GF-D8 (cell line): Measurements from ENCODE around the gene NMT1.

Source experiments
- DNase-seq: peaks from one replicate; lab custom pipeline; 2025; lab: John Stamatoyannopoulos, UW

The NMT1 gene

GRCh38 chr17:45155483-45155882, 94.4 kb downstream of the NMT1 start:
- DNase-seq: peak; percentile 11

DNA sequence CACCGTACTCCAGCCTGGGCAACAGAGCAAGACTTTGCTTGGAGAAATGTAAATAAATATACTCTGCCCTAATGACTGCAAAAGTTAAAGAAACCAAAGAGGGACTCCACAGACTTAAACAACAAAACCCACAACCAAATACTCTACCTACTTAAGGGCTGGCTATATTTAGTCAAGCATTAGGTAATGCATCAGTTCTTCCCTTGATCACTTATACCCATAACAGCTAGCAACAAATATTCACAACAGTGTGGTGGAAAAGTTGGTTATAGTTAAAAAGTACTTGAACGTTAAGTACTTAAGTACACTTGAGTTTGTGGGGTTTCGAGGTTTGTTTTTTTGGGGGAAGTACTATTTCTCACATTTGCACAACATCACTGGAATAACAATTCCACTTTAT, 95.1 kb downstream of the NMT1 start:
- no peak for DNase-seq
